ELR (cell line): ENCODE measurements around the gene MTG2.
A peak's percentile ranks its signal among the peaks of the same experiment; 100 is the strongest.

Source experiments
- DNase-seq: peaks from one replicate; pipeline ENCODE4 v3.0.0-alpha.2; 2015; ENCODE audit warnings: low read depth

Gene MTG2

DNA sequence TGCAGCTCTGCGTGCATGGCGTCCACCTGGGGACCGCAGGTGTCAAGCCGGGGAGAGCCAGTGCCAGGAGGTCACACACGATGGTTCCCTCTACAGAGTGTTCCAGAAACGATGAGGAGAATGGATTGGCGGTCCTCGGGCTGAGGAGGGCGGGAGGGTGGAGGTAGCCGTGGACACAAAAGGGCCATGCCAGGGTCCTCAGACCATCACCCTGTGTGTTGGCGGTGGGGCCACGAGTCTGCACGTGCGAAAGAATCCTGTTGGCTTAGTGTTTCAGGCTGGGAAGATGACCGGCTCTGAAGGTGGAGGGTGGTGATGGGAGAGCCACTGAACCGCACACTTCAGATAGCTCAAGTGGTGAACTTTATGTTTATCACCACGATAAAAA is 23.6 kb downstream of the MTG2 start:
- DNase-seq = no peak

DNA sequence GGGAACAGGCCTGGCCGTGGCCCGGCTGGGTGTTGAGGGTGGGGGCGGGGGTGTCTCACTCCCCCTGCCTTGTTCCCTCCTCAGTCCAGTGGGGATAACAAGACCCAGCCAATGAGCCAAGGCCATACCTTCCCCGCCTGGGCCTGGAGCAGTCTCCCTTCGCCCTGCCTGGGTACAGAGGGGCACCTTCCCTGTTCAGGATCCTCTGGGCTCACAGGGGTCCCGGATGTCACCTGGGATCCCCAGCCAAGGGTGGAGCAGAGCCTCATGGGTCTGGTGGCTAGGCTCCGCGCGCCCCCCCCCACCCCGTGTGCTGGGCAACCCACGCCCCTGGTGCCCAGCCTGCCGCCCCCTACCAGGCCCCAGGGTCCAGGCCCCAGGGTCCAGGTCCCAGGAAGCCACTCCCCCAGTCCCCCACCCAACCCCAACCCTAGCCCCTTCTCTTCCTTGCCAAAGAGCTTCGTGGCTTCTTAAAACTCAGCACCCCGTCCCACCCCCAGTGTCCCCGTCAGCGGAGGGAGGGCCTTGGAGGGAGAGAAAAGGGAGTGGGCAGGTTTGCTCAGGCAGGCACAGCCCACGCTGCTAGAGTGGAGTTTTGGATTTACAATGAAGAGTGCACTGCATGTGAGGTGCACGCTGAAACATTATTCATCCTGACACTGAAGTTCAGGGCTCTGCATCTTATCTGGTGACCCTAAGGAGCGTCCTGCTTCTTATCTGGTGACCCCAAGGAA is 25.4 kb downstream of the MTG2 start:
- DNase-seq = no peak

DNA sequence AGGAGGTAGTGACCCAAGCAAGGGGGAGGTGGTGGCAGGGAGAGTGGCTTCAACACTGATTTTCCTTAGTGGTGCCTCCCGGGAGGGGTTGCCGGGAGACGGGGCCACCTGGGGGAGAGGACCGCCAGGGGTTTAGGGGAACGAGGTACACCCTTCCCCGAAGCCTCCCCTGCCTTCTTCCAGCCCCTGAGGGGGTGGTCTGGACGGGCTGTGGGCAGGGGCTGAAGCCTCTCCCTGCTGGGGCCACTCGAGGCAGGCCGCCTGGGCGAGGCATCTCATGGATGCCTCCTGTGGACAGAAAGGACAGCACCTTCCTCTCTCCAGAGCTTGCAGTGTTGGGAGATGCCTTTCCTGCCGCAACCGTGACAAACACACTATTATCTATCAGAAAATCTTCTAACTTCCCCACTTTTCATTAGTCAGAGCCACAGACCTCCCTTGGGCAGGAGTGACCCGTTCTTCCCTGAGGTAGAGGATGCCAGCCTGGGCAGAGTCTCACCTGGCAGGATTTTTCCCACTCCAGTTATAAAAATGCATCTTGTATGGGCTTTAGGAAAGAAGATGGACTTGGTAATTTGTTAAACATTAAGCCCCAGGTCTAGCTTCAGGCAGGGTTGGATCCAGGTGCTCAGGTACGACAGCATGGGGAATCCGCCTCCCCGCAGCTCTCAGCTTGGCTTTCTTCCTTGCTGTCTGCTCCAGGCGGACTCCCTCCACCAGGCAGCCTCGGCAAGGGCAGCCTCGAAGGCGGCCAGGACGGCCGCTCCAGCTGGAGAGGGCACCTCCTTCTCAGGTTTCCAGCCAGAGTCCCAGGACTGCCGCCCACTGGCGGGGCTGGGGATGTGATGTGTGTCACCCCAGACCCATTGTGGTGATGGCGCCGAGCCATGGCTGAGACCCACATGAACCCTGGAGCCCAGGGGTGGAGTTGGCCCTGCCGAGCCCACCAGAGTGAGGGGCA is 26.2 kb downstream of the MTG2 start:
- DNase-seq = peak; percentile 73

DNA sequence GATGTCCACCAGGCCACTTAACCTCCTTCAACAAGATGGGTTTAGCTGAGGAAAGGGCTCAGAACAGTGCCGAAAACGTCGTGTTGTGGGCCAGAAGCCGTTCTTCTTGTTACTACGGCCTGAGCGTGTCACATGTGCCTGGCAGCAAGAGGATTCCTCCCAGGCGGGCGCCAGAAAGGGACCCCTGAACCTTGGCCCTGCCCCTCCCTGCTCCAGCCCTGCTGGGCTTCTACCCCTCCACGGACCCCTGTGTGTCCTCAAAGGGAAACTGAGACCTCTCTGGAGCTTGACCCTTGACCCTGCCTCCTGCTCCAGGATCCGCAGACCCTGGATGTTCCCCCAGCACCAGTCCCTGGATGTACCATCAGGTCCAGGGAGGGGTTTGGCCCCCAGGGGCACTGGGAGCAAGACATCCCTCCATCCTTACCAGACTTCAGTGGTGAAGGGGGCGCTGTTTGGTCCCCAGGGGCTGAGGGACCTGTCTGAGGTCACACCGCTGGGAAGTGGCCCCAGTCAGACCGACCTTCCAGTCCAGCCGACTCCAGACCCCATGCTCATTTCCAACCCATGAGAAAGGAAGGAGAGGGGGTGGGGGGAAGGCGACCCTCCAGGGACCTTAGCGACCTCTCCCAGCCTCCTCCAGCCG is 27.1 kb downstream of the MTG2 start:
- DNase-seq = no peak

DNA sequence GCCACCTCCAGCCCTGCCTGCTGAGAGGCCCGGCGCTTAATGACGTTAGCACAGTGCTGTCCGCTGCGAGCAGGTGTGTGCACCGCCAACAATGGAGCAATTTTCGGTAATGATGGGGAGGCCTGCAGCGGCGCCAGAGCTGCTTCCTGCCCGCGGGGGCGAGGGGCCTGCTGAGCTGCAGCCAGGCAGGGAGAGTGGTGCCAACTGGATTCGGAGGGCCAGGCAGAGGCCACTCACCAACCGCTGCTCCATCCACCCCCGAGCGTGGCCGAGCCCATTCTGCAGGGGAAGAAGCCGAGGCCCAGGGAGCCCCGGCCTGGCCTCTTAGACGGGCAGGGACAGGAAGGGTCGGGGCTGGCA is 27.6 kb downstream of the MTG2 start:
- DNase-seq = no peak

DNA sequence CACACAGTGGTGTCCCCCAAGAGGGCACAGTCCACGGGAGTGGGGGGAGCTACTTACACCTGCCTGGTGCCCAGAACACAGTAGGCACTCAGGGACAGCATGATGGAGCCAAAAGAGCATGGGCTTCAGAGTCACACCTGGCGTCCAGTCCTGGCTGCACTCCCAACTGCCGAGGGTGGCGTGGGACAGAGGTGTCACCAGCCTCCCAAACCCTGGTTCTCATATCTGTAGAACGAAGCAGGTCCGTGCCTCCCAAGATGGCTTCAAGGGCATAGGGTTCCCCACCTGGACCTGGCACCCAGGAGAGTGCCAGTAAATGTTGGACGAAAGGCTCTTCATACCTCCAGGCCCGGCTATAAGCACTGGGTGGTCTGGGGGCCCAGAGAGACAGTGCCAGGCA is 28.4 kb downstream of the MTG2 start:
- DNase-seq = no peak

DNA sequence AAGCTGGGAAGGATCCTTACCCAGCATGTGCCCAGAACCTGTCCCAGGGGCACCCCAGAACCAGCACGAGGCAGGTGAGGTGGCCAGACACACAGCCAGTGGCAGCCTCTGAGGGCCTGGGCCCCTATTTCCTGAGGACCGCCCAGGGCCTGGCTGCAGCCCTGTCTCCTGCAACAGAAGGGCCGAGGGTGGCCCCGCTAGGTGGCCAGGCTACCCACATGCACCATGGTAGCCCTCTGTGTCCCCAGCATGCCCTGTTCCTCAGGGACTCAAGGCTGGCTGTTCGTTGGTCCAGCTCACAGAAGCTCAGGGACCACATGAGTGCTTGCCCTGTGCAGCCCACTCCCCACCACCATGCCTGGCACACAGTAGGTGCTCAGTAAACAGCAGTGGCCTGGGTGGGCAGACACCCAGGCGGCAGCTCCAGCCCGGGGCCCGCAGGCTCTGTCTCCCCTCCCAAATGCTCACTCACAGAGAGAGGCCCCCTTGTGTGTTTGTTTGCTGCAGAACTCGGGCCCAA is 29.0 kb downstream of the MTG2 start:
- no peak for DNase-seq

DNA sequence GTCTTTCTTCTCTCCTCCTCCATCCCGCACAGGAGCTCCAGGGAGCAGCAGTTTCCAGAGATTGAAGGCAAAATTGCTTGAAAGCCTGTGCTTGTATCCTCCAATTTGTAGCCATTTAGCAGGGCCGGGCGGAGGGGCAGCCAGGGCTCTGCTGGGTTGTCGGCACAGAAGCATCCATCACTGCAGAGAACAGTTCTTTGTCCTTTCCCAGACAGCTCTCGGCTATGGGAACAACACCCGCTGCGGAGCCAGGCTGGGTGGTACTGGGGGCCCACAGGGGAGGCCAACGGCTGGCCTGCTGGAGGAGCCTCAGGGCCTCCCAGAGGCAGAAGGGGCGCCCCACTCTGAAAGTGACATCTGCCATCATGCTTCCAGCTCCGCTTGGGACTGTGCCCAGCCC is 29.5 kb downstream of the MTG2 start:
- DNase-seq = no peak

DNA sequence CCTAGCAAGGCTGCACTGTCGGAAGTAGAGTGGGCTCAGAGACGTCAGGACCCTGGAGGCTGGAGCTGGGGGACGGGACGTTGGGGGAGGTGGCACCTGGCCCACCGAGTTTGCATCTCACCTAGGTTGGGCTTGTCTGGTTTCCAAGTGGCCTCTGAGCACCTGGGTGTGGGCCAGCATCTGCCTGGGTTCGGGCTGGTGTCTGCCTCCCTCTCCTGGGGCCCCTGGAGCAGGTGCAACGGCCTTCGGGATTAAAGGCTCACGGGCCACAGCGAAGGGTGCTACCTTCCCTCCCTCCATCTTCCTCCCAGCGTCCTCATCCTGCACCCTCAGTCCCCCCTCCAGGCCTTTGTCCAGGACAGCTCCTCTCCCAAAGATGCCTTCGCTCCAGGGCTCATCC is 31.2 kb downstream of the MTG2 start:
- DNase-seq = no peak

DNA sequence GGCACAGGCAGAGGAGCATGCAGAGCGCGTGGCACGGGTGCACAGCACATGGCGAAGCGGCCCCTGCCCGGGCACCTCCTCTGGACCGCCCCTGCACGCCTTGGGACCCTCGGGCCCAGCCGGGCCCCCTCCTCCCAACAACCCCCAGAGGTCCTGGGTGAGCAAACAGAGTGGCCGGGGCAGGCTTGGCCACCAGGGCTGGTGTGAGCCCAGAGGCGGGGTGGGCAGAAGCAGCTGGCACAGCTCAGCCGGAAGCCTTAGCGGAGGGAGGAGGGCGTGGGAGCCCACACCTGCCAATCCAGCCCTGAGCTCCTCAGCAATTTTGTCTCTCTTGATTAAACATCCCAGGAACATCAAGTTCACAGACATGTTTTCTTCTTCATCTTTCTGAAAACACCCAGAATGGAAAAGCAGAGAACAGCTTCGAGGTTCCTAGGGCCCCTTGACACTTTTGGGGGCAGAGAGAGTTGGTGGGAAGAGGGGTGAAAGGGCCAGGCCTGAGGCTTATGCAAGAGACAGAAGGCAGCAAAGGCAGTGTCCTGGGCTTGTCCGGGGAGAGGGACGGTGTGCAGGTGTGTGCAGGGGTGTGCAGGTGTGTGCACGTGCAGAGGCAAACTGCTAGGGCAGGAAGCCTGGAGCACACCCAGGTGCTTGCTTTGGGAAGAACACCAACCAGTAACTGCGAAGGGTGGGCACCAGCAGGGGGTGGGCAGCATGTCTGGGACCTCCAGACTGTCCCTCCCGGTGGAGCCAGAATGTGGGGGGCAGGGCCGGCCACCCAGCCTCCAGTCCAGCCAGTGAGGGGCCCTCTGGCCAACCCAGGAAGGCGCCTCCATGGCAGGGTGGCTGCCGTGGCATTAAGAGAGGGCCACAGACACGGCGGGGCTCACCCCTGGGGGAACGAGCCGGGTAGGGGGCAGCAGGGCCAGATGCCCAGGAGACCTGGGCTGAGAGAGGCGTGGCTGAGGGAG is 32.5 kb downstream of the MTG2 start:
- no peak for DNase-seq

DNA sequence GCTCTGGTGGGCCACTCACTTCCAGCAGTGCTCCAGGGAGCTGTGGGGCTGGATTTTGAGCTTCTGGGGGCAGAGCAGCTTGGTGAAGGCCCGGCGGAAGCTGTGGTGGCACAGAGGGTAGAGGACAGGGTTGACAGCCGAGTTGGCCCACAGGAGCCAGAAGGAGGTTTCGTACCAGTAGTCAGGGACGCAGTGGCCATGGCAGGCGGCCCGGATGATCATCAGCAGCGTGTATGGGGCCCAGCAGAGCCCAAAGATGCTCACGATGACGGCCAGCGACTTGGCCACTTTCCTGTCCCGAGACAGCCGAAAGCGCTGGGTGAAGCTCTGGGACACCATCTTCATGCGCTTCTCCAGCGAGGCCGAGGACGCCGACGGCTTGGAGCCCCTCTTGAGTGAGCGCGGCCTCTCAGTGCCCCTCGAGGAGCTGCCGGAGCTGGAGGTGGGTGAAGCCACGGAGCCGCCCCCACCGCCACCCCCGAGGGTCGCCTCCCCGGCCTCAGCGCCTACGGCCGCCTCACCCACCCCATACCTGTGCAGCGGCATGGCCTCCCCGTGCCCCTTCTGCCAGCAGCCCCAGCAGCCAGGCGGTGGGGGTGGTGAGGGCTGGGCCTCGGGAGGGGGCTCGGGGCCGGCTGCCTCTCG is 33.3 kb downstream of the MTG2 start:
- no peak for DNase-seq

DNA sequence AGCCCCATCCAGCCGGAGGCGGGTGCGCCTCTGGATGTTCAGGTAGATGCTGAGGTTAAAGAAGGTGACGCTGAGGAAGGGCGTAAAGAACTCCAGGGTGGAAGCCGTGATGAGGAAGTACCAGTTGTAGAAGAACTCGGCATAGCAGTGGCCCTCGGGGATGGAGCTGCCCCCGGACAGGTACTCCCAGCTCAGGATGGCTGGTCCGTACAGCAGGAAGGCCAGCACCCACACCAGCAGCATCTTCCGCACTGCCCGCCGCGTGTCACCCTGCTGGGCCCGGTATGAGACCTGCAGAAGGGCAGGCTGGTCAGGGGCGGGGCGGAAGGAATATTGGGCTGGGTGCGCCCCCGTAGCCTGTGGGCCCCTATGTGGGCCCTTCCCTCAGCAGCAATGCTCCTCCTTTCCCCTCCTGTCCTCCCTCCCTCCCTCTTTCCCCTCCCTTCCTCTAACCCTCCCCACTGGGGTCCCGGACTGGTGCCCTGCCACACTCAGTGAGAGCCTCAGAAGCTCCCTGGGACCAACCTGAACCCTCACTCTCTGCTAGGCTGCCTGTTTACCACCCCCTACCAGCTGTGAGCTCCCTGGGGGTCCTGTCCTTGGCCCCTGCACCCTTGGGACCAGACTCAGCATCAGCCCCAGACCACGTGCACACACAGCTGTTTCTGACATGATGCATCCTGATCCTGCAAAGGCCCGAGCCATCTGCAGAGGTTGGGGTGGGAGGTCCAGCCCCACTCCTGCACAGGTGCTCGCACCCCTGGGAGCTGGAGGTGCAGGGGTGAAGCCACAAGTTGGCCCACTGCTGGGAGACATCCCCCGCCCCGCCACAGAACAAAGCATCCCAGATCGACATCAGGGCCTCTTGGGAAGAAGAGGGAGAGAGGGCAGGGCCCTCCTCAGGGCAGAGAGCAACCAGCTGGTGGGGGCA is 34.1 kb downstream of the MTG2 start:
- DNase-seq = no peak

DNA sequence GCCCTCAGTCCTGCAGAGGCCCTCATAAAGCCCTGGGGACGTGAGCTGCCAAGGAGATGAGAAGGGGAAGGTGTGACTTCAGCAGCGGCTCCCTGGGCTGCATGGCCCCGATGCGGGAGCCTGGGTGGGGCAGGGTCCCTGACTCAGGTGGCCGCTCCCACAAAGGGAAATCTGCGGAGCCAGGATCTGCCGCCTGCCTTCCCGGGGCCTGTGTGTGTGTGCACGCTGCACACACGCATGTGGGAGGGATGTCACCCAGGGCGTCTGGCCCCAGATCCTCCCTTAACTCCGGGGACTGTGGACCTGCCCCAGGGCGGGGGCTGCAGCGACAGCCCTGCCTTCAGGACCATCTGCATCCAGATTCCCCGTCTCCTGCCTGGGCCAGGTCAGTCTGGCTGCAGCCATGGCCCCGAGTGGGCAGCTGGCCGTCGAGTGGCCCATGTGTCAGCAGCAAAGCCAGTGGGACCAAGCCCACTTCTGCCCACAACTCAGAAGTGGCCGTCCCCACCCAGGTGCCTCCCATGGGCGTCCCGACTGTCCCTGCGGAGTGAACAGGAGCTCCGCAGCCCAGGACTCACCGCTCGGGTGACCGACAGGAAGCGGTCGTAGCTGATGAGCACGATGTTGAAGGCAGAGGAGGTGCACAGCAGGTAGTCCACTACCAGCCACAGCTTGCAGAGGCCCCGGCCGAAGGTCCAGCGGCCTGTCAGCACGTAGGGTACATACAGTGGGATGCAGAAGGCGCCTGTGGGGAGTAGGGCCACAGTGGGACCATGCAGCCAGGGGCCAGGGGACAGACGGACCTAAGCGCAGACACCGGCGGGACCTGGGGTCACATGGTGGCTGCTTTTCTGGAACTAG is 35.3 kb downstream of the MTG2 start:
- DNase-seq = no peak

DNA sequence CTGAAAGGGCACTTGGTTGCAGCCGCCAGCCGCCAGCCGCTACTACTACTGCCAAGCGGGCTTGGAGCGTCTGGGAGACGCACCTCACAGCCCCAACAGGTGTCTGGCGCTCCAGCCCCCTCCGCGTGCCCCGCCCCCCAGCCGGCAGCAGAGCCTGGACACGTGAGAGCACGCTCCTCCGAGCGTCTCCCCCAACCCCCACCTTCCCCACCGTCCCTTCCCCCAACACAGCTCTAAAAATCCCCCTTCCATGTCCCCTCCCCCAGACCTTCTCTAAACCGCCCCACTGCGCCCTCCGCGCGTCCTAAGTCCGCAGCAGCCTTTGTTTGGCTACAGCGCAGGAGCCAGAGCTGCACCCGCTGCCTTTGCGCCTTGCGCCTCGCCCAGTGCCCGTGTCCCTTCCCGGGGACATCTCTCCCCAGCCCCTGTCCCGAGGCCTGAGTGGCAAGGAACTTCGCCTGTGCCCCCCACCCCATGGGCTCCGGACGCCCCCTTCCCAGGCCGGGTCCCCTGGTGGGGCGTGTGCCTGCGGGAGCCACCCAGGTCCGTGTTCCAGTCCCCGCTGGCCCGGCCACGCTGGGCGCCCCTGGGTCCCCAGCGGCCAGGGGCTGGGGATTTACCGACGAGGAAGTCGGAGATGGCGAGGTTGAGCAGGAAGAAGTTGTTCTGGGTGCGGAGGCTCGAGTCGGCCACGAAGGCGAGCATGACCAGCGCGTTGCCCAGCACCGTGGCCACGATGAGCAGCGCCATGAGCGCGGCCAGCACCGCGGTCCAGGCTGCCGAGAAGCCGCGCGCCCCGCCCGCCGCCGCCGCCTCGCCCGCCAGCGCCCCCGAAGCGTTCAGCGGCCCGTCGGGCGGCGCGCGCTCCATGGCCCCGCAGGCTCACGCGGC is 36.5 kb downstream of the MTG2 start:
- no peak for DNase-seq

DNA sequence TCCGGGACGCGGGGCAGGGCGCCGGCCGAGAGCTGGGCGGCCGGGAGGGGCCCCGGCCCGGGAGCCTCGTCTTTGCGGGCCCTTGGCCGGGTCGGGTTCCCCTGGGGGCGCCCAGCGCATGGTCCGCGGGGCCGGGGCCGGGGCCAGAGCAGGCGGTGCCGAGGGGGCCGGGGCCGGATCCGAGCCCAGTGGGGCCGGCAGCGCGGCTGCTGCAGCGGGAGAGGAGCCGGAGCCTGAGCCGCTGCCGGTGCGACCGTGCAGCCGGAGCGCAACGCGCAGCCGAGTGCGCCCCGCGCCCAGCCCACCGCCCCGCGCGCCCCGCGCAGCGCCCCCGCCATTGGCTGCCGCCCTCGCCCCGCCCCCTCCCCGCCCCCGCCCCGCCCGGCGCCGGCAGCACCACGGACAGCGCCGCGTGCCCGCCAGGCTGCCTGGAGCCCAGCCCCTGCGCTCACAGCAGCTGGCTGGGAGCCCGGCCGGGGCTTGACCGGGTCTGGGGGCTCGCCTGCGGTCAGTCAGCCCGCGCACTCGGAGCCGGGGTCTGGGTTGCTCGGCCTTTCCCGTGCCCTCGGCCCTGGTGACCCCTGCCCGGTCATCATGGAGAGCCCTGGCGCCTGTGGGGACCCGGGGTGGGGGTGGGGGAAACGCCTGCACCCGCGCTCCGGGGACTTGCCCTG is 37.3 kb downstream of the MTG2 start, which contains the start of gene HRH3:
Gene HRH3 (minus strand): TSS at position 287 of the 674 bp plus-strand sequence. CDS start 308 bp downstream, outside the sequence.
- peak; percentile 39 for DNase-seq

DNA sequence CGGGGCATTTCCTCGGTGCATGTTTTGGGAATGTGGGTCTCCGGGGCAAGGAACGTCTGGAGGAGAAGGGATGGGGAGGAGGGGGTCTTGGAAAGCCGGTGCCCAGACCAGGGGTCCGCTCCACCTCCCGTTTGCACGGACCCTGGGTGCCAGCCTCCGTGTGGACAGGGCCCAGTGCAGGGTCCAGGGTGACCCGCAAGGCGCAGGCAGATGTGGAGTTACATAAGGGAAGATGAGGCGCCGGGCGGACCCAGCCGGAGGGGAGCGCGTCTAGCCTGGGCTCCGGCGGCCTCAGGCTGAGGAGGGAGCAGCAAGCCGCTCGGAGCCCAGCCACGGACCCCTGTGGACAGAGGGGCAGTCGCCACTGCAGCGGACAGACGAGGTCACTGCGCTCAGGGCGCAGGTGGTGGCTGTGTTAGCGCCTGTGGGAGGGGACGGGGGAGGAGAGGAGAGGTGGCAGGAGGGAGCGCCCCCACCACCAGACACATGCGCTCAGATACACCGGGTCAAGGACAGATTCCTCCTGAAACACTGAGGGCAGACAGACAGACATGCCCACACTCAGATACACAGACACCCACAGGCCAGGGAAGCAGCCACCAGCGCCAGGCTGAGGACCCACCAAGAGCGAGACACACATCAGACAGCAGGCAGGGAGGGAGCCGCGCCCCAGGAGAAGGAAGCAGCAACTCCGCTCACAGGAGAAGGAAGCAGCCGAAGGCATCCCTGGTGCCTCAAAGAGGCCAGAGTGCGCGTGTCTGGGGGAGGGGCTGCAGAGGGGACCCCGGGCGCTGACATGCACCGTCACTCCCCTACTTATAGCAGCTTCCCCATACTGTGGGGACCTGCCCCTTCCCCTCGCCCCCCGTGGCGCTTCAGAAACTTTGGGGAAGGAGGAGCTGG is 38.1 kb downstream of the MTG2 start:
- no peak for DNase-seq
